Gastroesophageal sphincter (tissue), 4 donors: Measurements from ENCODE around the gene TMEM38A. TPM values are rescaled to one million over a fixed set of nuclear protein-coding genes. Genes with fewer than 3 reads are reported as not detected.
A peak's percentile ranks its signal among the peaks of the same experiment; 100 is the strongest.
"Not testable (repeated sequence)": the region's sequence is repeated elsewhere in the genome, so short reads cannot be mapped to it uniquely, and the experiment has no call there.

ENCODE experiments used
- ATAC-seq: fragments of 150-250 bp; one replicate; pipeline ENCODE4 v1.9.1; 2016; ENCODE audit warnings: mild to moderate bottlenecking, moderate library complexity
- H3K27ac ChIP-seq, 4 donors: fragments of 200-600 bp; sonication (generic) in 3 of 4; 1 replicate in 3 of 4; 2 replicates in 1 of 4; pipeline ENCODE4 v1.5.1; 2016 to 2019
- H3K27me3 ChIP-seq: fragments of 200-600 bp; sonication (generic); one replicate; pipeline ENCODE4 v1.5.1; 2019
- H3K36me3 ChIP-seq, 2 donors: fragments of 200-600 bp; sonication (generic); one replicate each; pipeline ENCODE4 v1.5.1; 2019; ENCODE audit warnings: control low read depth in 1 of 2
- H3K4me1 ChIP-seq, 3 donors: fragments of 200-600 bp; sonication (generic); 1 replicate in 2 of 3; 2 replicates in 1 of 3; pipeline ENCODE4 v1.5.1; 2016 to 2019; ENCODE audit warnings: control low read depth in 2 of 3
- H3K4me3 ChIP-seq, 2 donors: fragments of 200-600 bp; sonication (generic); one replicate each; pipeline ENCODE4 v1.5.1; 2019; ENCODE audit warnings: mild to moderate bottlenecking in 1 of 2, moderate library complexity in 1 of 2
- H3K9me3 ChIP-seq, 3 donors: fragments of 200-600 bp; sonication (generic); one replicate each; pipeline ENCODE4 v1.5.1; 2017 to 2019; ENCODE audit warnings: control low read depth in 2 of 3
- EP300 ChIP-seq: sonication (generic); formaldehyde crosslinking; IDR thresholded peaks from one replicate; pipeline ENCODE4 v1.6.1; 2017; ENCODE audit warnings: antibody characterized with exemption, mild to moderate bottlenecking
- POLR2A ChIP-seq, 2 donors: fragments of 450-650 bp; IDR thresholded peaks; one replicate each; pipeline ENCODE4 v1.6.1; 2017; ENCODE audit warnings: antibody characterized with exemption in 2 of 2, mild to moderate bottlenecking in 2 of 2, moderate library complexity in 1 of 2
- POLR2AphosphoS5 ChIP-seq: sonication (generic); formaldehyde crosslinking; IDR thresholded peaks from one replicate; pipeline ENCODE4 v1.6.1; 2017; ENCODE audit warnings: antibody characterized with exemption
- WGBS, 2 donors: methylation state at CpG; one replicate each; pipeline ENCODE4 v1.1.5; 2018; ENCODE audit warnings: low coverage in 1 of 2; 5-methylcytosine and 5-hydroxymethylcytosine counted together
- total RNA-seq, 4 donors: library from RNA; depleted of rRNA; stranded (reverse); fragments of >200 nt; gene quantifications; one replicate each; pipeline ENCODE4 v1.1.0, GENCODE V29; 2016
- TF ChIP-seq, protein P1 (sequence below), 4 experiments: fragments of 200-600 bp in 2 of 4; fragments of 450-650 bp in 2 of 4; sonication (generic) in 1 of 4; IDR thresholded peaks; one replicate each; pipeline ENCODE4 v1.5.1; 2017 to 2019; ENCODE audit warnings: antibody characterized with exemption in 4 of 4, mild to moderate bottlenecking in 2 of 4, moderate library complexity in 2 of 4

Gene TMEM38A
- total RNA-seq, 4 donors from 2014 or later, result 7.1 to 18.8 (median 8.8) TPM

DNA sequence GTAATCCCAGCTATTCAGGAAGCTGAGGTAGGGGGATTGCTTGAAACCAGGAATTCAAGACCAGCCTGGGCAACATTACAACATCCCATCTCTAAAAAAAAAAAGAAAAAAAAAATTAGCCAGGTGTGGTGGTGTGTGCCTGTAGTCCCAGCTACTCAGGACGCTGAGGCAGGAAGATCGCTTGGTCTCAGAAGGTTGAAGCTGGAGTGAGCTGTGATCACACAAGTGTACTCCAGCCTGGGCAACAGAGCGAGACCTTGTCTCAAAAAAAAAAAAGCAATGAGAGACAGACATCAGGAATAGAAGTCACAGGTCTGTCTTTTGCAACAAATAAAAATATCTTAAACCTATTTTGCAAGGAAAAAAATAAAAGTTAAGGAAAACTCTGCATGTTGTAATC lies 23.3 kb downstream of the TMEM38A start:
- peaks cover 0 to 16% (median 0%) of the 10 kb centered on the region in 3 donors for H3K9me3 ChIP-seq
- H3K27me3 ChIP-seq, result no peaks in the 10 kb centered on the region
- TF ChIP-seq POLR2A (IDR thresholded peaks at IDR 0.05), result no peak
- TF ChIP-seq, protein P1, sequence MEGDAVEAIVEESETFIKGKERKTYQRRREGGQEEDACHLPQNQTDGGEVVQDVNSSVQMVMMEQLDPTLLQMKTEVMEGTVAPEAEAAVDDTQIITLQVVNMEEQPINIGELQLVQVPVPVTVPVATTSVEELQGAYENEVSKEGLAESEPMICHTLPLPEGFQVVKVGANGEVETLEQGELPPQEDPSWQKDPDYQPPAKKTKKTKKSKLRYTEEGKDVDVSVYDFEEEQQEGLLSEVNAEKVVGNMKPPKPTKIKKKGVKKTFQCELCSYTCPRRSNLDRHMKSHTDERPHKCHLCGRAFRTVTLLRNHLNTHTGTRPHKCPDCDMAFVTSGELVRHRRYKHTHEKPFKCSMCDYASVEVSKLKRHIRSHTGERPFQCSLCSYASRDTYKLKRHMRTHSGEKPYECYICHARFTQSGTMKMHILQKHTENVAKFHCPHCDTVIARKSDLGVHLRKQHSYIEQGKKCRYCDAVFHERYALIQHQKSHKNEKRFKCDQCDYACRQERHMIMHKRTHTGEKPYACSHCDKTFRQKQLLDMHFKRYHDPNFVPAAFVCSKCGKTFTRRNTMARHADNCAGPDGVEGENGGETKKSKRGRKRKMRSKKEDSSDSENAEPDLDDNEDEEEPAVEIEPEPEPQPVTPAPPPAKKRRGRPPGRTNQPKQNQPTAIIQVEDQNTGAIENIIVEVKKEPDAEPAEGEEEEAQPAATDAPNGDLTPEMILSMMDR (IDR thresholded peaks at IDR 0.05), result no peak
- TF ChIP-seq EP300, result no peak
- no peak for TF ChIP-seq POLR2AphosphoS5
- no peak overlapping the region for H3K27ac ChIP-seq
- no peak for ATAC-seq
- H3K4me1 ChIP-seq, result no peaks in the 10 kb centered on the region
- H3K4me3 ChIP-seq, result no peak overlapping the region
- peaks cover 0 to 31% of the 10 kb centered on the region in 2 donors for H3K36me3 ChIP-seq
- whole genome bisulfite sequencing, 2 donors, result 88% methylated on average over 3 of the region's 3 CpGs; no CpG with 5 or more reads in 1 of the 2 donors

DNA sequence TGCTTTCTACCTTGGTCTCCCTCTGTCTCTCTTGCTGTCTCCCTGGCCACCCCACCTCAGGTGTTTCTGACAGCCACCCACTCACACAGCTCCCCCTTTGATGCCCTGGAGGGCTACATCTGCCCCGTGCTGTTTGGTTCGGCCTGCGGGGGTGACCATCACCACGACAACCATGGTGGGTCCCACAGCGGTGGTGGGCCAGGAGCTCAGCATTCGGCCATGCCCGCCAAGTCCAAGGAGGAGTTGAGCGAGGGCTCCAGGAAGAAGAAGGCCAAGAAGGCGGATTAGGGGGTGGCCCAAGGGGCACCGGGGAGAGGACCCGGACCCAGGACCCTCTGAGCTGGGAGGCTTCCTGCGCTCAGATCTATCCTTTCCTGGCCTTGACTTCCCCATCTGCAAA lies 27.1 kb downstream of the TMEM38A start:
- TF ChIP-seq POLR2AphosphoS5 (no peak), POLR2A (IDR thresholded peaks at IDR 0.05) (no peak), EP300 (no peak)
- TF ChIP-seq, protein P1 (IDR thresholded peaks at IDR 0.05), result no peak
- Histone ChIP-seq H3K9me3 (peaks cover 0 to 9% (median 0%) of the 10 kb centered on the region in 3 donors), H3K4me1 (no peaks in the 10 kb centered on the region), H3K36me3 (no peaks in the 10 kb centered on the region), H3K27ac (no peak overlapping the region), H3K4me3 (no peak overlapping the region), H3K27me3 (no peaks in the 10 kb centered on the region)
- WGBS, 2 donors, result 80 to 94% methylated on average over 3 to 6 of the region's 12 CpGs
- ATAC-seq, result no peak

DNA sequence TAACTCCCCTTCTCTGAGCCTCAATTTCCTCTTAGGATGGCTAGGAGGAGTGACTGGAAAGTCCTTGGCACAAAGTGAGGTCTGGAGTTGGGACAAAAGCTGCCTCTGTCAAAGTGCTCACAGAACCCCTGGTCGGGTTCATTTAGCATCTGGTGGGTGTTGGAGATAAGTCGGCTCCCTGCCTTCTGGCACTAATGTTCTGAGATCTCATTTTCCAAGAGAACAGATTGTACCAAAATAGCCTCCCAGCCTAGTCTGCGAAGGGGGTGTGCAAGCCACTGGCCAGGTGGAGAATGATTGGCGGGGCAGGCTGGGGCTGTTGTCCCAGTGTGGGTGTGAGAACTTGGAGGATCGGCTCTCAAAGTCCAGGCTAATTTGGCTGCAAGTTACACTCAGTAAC lies 38.0 kb downstream of the TMEM38A start:
- peak; percentile 83 for ATAC-seq
- 14 to 44% methylated on average over 5 of the region's 5 CpGs for WGBS, 2 donors
- no peaks in the 10 kb centered on the region for H3K36me3 ChIP-seq
- no peak overlapping the region for H3K4me3 ChIP-seq
- H3K9me3 ChIP-seq, result no peaks in the 10 kb centered on the region
- H3K27me3 ChIP-seq, result no peaks in the 10 kb centered on the region
- peak overlapping the region in 2 of 4 donors; percentile 35 to 37 for H3K27ac ChIP-seq
- TF ChIP-seq POLR2AphosphoS5, result peak; percentile 23
- TF ChIP-seq, protein P1 (IDR thresholded peaks at IDR 0.05), result no peak
- peaks cover 0 to 7% (median 0%) of the 10 kb centered on the region in 3 donors for H3K4me1 ChIP-seq

DNA sequence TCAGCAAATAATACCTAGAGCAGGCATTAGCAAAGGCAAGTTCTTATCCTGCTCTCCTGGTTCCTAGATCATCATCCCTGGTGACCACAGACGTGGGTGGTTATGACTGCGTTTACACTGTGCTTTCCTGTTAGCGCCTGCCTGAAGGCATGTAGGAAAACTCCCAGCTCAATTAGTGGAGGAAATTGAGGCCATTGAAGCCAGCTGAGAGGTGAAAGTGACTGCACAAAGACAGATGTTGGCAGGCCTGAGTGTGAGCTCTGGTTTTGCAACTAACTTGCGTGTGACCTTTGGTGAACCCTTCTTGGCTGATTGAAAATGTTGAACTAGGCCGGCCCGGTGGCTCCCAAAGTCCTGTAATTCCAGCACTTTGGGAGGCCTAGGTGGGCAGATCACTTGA lies 41.2 kb downstream of the TMEM38A start:
- peaks cover 0 to 7% (median 0%) of the 10 kb centered on the region in 3 donors for H3K4me1 ChIP-seq

DNA sequence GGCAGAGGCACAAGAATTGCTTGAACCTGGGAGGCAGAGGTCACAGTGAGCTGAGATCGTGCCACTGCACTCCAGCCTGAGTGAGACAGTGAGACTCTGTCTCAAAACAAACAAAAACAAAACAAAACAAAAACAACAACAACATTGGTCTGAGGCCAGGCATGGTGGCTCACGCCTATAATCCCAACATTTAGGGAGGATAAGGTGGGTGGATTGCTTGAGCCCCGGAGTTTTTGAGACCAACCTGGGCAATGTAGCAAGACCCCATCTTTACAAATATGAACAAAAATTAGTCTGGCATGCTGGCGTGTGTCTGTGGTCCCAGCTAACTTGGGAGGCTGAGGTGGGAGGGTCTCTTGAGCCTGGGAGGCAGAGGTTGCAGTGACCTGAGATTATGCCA lies 42.7 kb downstream of the TMEM38A start:
- Histone ChIP-seq H3K9me3 (no peaks in the 10 kb centered on the region), H3K27me3 (no peaks in the 10 kb centered on the region), H3K36me3 (no peaks in the 10 kb centered on the region), H3K4me3 (no peak overlapping the region), H3K27ac (no peak overlapping the region), H3K4me1 (peaks cover 0 to 7% (median 0%) of the 10 kb centered on the region in 3 donors)
- no peak for TF ChIP-seq POLR2AphosphoS5
- TF ChIP-seq, protein P1 (IDR thresholded peaks at IDR 0.05), result no peak
- TF ChIP-seq EP300, result no peak
- no peak for TF ChIP-seq POLR2A (IDR thresholded peaks at IDR 0.05)
- no peak for ATAC-seq
- 94% methylated on average over 4 of the region's 4 CpGs; no CpG with 5 or more reads in 1 of the 2 donors for WGBS, 2 donors

More for the DNA sequence above, 41.2 kb downstream of the TMEM38A start:
- Histone ChIP-seq H3K27ac (peak overlapping the region in 2 of 4 donors; percentile 32 to 41), H3K9me3 (no peaks in the 10 kb centered on the region), H3K36me3 (no peaks in the 10 kb centered on the region), H3K4me3 (no peak overlapping the region), H3K27me3 (no peaks in the 10 kb centered on the region)
- 25 to 60% methylated on average over 1 to 6 of the region's 6 CpGs for WGBS, 2 donors
- TF ChIP-seq POLR2A (IDR thresholded peaks at IDR 0.05) (no peak), POLR2AphosphoS5 (peak; percentile 29)
- ATAC-seq, result peak; percentile 79

DNA sequence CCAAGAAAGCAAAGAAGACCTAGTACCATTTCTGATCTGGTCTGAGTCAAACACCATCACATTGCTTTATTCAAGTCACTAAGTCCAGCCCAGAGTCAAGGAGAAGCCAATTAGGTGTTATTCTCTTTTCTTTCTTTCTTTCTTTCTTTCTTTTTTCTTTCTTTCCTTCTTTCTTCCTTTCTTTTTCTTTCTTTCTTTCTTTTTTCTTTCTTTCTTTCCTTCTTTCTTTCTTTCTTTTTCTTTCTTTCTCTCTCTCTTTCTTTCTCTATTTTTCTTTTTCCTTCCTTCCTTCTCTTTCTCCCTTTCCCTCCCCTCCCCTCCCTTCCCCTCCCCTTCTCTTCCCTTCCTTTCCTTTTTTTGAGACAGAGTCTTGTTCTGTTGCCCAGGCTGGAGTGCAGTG lies 49.9 kb downstream of the TMEM38A start:
- not testable (repeated sequence) for H3K9me3 ChIP-seq, H3K4me1 ChIP-seq, ATAC-seq, H3K27me3 ChIP-seq, H3K4me3 ChIP-seq, H3K36me3 ChIP-seq, H3K27ac ChIP-seq

DNA sequence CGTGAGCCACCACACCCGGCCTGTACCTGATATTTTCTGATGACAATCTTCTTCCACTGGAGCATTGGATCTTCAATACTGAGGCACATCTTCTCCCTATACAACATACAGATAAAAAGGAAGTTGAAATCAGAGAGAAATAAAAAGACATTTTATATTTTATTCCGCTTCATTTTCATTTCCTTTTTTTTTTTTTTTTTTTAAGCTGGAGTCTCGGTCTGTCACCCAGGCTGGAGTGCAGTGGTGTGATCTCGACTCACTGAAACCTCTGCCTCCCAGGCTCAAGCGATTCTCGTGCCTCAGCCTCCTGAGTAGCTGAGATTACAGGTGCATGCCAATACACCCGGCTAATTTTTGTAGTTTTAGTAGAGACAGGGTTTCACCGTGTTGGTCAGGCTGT lies 51.4 kb downstream of the TMEM38A start:
- not testable (repeated sequence) for H3K4me1 ChIP-seq, H3K9me3 ChIP-seq, ATAC-seq, H3K27me3 ChIP-seq, H3K4me3 ChIP-seq, H3K27ac ChIP-seq, H3K36me3 ChIP-seq
- WGBS, 2 donors, result 80 to 81% methylated on average over 4 to 8 of the region's 9 CpGs
